Thoracic aorta (tissue), 2 donors: ENCODE data around the gene VCP. TPM values are rescaled to one million over a fixed set of nuclear protein-coding genes. Genes with fewer than 3 reads are reported as not detected.

Experiments
- ATAC-seq: fragments of 150-250 bp; one replicate; pipeline ENCODE4 v1.8.0; 2017; ENCODE audit warnings: low read depth; ENCODE audit not compliant: insufficient number of reproducible peaks, low FRiP score
- DNase-seq: peaks from one replicate; pipeline ENCODE4 v3.0.0-alpha.2; 2020; ENCODE audit warnings: low spot score
- H3K27ac ChIP-seq, 2 donors: fragments of 200-600 bp; sonication (generic); 1 replicate in 1 of 2; 2 replicates in 1 of 2; pipeline ENCODE4 v1.5.1; 2016; ENCODE audit warnings: mild to moderate bottlenecking in 2 of 2, moderate library complexity in 2 of 2
- H3K27me3 ChIP-seq: fragments of 200-600 bp; sonication (generic); replicated peaks from 2 replicates; pipeline ENCODE4 v1.6.0; 2016; ENCODE audit warnings: mild to moderate bottlenecking; ENCODE audit not compliant: insufficient read depth
- H3K36me3 ChIP-seq: fragments of 200-600 bp; sonication (generic); one replicate; pipeline ENCODE4 v1.5.1; 2016
- H3K4me1 ChIP-seq, 2 donors: fragments of 200-600 bp; sonication (generic); 1 replicate in 1 of 2; 2 replicates in 1 of 2; pipeline versions ENCODE4 v1.5.1 to v1.6.0; 2016; ENCODE audit warnings: low read depth in 2 of 2, mild to moderate bottlenecking in 1 of 2; ENCODE audit not compliant: control insufficient read depth in 1 of 2
- H3K4me3 ChIP-seq: fragments of 200-600 bp; sonication (generic); 2 replicates; pipeline ENCODE4 v1.5.1; 2016; ENCODE audit warnings: mild to moderate bottlenecking
- H3K9me3 ChIP-seq: fragments of 200-600 bp; sonication (generic); 2 replicates; pipeline ENCODE4 v1.5.1; 2016
- total RNA-seq, 2 donors: library from RNA; depleted of rRNA; stranded (reverse); fragments of >200 nt; gene quantifications; one replicate each; pipeline versions ENCODE4 v1.1.0 to v1.2.3, GENCODE V29; 2016
- TF ChIP-seq, protein P1 (sequence below): fragments of 200-600 bp; sonication (generic); IDR thresholded peaks from one replicate; pipeline ENCODE4 v1.5.1; 2019; ENCODE audit warnings: antibody characterized with exemption

VCP gene
- total RNA-seq, 2 donors from 2014 or later: 179 to 204 TPM

DNA sequence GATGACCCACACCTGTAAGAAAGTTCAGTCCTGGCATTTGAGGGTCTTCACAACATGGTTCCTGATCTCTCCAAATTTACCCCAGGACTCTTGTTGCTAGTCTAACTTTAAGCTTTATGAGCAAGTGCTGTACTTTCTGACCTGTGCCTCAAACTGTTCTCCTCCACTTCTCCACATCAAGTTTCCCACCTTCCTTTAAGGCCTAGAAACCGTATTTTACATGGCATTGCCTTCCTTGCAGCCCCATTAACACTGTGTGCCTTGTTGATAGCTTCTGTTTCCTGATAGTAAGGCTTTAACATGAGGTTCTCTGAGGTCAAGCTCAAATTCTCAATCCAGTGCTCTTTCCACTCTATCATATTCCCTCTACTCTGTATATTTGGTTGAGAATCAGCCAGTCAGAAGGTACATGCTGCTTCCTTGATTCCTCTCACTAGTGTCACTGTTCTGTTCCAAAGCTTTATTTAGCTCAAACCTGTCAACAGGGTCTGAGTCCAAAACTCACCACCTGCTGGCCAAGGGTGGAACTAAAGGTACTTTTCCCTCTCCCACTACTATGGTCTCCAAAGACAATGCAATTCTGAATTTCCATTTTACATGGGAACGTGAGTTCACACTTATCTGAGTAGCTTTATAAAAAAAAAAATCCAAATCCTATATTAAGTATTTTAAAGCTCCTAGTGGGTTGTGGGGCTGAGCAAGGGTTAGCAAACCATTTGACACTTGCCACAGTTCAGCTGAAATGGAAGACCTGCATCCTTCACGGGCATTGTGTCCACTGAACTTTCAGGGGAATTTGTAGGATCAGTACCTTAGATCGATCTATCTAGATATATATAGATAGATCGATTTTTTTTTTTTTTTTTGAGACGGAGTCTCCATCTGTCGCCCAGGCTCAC, 21.1 kb downstream of the VCP start:
- Histone ChIP-seq H3K4me3 (no peak overlapping the region), H3K4me1 (peaks cover 0 to 4% of the 10 kb centered on the region in 2 donors), H3K27me3 (no peaks in the 10 kb centered on the region), H3K27ac (no peak overlapping the region), H3K9me3 (no peaks in the 10 kb centered on the region), H3K36me3 (peaks cover 16% of the 10 kb centered on the region)
- TF ChIP-seq, protein P1, sequence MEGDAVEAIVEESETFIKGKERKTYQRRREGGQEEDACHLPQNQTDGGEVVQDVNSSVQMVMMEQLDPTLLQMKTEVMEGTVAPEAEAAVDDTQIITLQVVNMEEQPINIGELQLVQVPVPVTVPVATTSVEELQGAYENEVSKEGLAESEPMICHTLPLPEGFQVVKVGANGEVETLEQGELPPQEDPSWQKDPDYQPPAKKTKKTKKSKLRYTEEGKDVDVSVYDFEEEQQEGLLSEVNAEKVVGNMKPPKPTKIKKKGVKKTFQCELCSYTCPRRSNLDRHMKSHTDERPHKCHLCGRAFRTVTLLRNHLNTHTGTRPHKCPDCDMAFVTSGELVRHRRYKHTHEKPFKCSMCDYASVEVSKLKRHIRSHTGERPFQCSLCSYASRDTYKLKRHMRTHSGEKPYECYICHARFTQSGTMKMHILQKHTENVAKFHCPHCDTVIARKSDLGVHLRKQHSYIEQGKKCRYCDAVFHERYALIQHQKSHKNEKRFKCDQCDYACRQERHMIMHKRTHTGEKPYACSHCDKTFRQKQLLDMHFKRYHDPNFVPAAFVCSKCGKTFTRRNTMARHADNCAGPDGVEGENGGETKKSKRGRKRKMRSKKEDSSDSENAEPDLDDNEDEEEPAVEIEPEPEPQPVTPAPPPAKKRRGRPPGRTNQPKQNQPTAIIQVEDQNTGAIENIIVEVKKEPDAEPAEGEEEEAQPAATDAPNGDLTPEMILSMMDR: peak; percentile 59
- DNase-seq (no peak), ATAC-seq (no peak)

DNA sequence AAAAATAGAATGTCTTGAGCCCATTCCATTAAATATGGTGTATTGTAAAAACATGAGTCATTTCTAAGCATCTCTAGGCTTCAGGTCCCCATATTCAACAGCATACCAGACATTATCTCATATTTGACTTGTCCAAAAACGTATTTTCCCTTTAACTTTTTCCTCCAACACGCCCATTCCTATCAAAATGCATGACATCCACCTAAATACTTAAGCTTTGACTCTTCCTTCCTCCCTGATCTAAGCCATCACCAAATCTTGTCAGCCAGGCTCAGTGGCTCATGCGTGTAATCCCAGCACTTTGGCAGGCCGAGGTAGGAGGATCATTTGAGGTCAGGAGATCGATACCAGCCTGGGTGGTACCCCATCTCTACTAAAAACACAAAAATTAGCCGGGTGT, 23.9 kb downstream of the VCP start:
- no peaks in the 10 kb centered on the region for H3K27me3 ChIP-seq
- DNase-seq (no peak), ATAC-seq (no peak)
- TF ChIP-seq, protein P1: no peak
- no peak overlapping the region for H3K4me3 ChIP-seq
- H3K4me1 ChIP-seq: peaks cover 0 to 4% of the 10 kb centered on the region in 2 donors
- peaks cover 23% of the 10 kb centered on the region for H3K36me3 ChIP-seq
- H3K9me3 ChIP-seq: no peaks in the 10 kb centered on the region
- no peak overlapping the region for H3K27ac ChIP-seq

DNA sequence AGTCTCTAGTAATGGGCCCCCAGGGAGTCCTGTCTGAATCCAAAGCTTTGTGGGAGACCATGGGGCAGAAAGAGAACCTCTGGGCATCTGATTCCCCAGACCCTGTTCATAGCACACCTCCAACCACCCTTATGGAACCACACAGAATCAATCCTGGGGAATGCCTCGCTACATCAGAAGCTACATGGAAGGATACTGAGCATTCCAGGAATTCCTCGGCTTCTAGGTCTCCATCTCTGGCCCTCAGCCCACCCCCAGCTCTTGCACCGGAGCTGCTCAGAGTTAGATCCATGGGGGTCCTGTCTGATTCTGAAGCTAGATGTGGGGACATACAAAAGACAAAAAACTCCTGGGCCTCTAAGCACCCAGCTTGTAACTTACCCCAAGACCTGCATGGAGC, 28.4 kb downstream of the VCP start:
- TF ChIP-seq, protein P1: no peak
- peaks cover 22% of the 10 kb centered on the region for H3K36me3 ChIP-seq
- DNase-seq (no peak), ATAC-seq (no peak)
- H3K4me1 ChIP-seq: no peaks in the 10 kb centered on the region
- no peak overlapping the region for H3K4me3 ChIP-seq
- no peak overlapping the region for H3K27ac ChIP-seq
- H3K27me3 ChIP-seq: no peaks in the 10 kb centered on the region
- H3K9me3 ChIP-seq: no peaks in the 10 kb centered on the region

DNA sequence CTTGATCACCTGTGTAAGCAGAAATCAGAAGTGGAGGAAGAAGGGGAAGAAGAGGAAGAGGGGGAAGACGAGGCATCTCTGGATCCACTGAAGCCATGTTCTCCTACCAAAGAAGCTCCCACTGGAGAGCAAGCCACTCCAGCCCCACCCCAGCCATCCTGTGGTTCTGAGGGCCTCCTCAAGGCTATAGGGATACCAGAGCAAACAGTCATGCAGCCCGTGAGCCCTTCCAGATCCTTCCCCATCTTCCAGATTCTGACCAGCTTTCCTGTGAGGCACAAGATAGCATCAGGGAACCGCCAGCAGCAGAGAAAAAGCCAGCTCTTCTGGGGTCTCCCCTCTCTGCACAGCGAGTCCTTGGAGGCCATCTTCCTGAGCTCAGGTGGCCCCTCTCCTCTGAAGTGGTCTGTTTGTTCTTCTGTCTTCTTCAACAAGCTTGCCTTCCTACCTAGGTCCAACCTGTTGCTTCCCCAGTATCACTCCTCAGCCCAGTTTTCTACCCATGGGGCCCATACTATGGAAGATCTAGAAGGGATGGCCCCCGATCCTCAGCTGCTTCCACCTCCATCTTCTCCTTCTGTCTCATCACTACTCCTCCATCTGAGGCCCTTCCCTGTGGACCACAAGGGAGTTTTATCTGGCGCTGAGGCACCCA, 29.4 kb downstream of the VCP start:
- TF ChIP-seq, protein P1: no peak
- no peaks in the 10 kb centered on the region for H3K27me3 ChIP-seq
- H3K36me3 ChIP-seq: peaks cover 22% of the 10 kb centered on the region
- no peaks in the 10 kb centered on the region for H3K9me3 ChIP-seq
- DNase-seq: no peak
- ATAC-seq: no peak
- no peaks in the 10 kb centered on the region for H3K4me1 ChIP-seq
- no peak overlapping the region for H3K4me3 ChIP-seq
- H3K27ac ChIP-seq: no peak overlapping the region

DNA sequence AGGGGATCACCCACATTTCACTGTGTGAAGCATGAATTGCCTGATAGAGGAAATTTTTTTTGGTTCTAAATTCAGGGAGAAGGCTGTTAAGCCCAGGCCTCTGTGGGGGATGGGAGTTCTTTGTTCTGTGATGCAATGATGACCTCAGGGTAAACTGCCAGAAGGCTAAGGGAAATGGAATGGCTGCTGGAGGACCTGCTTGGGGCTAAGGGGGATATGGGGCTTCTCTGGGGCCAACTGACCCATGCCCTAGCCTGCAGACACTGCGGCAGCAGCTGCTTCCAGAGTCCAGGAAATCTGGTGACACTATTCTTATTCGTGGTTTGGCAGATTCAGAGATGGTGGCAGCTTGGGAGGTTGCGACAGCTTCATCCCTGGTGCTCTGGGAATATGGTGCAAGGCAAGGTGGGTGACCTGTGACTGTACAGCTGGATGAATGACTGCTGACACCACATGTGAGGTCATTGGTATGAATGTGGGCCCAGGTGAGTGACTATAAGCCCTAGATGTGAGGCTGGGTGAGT, 30.3 kb downstream of the VCP start:
- H3K4me1 ChIP-seq: no peaks in the 10 kb centered on the region
- H3K27me3 ChIP-seq: no peaks in the 10 kb centered on the region
- no peak overlapping the region for H3K27ac ChIP-seq
- no peaks in the 10 kb centered on the region for H3K9me3 ChIP-seq
- H3K36me3 ChIP-seq: peaks cover 22% of the 10 kb centered on the region
- DNase-seq (no peak), ATAC-seq (no peak)
- TF ChIP-seq, protein P1: no peak
- no peak overlapping the region for H3K4me3 ChIP-seq
